ENCODE results near the gene PGRMC2. TPM values are rescaled to one million over a fixed set of nuclear protein-coding genes. Genes with fewer than 3 reads are reported as not detected.

The PGRMC2 gene
- polyA plus RNA-seq, 1 experiment, result 15.9 TPM

DNA sequence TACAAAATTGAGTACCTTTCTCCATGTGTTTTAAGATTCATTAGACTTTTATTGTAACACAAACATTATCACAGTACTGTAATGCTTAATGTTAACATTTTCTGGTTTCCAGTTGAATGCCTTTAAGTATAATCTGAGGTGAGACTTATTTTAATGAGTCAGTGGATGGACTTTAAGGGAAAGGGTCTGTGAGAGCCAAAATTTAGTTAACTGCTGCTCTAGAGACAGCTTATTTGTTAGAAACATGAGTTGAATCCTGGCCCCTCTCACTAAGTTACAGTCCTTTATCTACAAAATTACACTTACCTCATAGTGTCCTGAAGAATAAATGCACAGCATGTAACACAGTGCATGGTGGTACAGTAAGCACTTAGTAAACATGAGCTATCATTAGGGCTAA lies 66.0 kb downstream of the PGRMC2 start:
- Histone ChIP-seq H3K36me3 (ENCODE audit: control insufficient read depth, insufficient read depth, low read length) (no peaks in the 10 kb centered on the region), H3K27me3 (ENCODE audit: control insufficient read depth, insufficient read depth, low read length) (no peaks in the 10 kb centered on the region), H3K4me3 (ENCODE audit: low read depth, low read length) (no peak overlapping the region)
- no peak for DNase-seq (ENCODE audit: low read depth)
- TF ChIP-seq, protein P1, sequence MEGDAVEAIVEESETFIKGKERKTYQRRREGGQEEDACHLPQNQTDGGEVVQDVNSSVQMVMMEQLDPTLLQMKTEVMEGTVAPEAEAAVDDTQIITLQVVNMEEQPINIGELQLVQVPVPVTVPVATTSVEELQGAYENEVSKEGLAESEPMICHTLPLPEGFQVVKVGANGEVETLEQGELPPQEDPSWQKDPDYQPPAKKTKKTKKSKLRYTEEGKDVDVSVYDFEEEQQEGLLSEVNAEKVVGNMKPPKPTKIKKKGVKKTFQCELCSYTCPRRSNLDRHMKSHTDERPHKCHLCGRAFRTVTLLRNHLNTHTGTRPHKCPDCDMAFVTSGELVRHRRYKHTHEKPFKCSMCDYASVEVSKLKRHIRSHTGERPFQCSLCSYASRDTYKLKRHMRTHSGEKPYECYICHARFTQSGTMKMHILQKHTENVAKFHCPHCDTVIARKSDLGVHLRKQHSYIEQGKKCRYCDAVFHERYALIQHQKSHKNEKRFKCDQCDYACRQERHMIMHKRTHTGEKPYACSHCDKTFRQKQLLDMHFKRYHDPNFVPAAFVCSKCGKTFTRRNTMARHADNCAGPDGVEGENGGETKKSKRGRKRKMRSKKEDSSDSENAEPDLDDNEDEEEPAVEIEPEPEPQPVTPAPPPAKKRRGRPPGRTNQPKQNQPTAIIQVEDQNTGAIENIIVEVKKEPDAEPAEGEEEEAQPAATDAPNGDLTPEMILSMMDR (IDR thresholded peaks at IDR 0.05; ENCODE audit: insufficient read depth, low read depth, low read length), result no peak
- POLR2A ChIA-PET, result no interaction called here
- CTCF ChIA-PET, result no interaction called here

DNA sequence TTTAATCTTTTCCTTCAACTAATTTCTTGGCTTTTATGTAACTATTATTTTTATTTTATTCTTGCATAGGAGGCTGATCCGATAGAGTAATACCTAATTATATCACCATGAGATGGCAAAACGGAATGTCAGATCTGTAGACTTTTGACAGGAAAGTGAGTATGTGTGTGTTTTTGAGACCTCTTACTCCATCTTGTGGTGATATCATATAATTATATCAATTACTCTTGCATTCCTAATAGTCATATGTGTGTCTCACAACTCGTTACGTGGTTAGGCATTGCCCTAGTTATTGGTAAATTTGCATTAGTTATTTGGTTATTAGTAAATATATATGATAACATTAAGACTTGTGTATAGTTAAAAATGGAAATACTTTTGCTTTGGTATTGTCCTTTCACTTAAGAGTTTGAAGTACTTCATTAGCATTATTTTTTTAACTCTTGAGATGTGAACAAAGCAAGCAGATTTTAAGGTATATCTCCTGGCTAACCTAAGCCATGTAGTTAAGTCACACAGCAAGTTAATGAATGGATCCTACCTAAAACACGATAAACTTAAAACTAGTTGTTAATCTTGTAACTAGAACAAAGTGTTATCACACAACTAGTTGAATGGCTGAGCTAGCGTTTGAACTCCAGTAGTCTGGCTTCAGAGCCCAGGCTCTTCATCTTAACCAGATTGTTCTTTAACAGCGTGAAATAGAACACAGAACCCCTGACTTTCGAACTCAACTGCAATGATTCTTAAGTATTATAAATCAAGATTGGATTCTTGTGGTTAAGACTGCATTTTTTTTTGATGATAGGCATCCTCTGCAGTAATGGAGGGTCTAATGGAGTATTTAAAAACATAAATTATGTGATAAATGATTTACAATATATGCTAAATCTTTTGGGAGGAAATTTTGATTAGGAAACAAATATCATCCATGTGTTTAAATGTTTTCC lies 67.1 kb downstream of the PGRMC2 start:
- no peaks in the 10 kb centered on the region for H3K27me3 ChIP-seq (ENCODE audit: control insufficient read depth, insufficient read depth, low read length)
- H3K4me3 ChIP-seq (ENCODE audit: low read depth, low read length), result no peak overlapping the region
- H3K36me3 ChIP-seq (ENCODE audit: control insufficient read depth, insufficient read depth, low read length), result no peaks in the 10 kb centered on the region
- DNase-seq (ENCODE audit: low read depth), result no peak
- CTCF ChIA-PET, result no interaction called here
- TF ChIP-seq, protein P1 (IDR thresholded peaks at IDR 0.05; ENCODE audit: insufficient read depth, low read depth, low read length), result peak; percentile 29; the same call in 1 of the 2 replicates
- POLR2A ChIA-PET, result no interaction called here

Other genes with a start within 250 kb of the PGRMC2 start
- 4.5 and 8.8 TPM in 2 replicates for gene LARP1B, start 226.5 kb downstream of the PGRMC2 start, polyA plus RNA-seq (2011; rRNA removed)